Natural killer cell treated with Interleukin-12 subunit alpha and Interleukin-12 subunit beta and Interleukin-15 and Interleukin-18, amount 100 ng/mL, for 72 hours (primary cell): ENCODE results near the gene FMNL2. TPM values are rescaled to one million over a fixed set of nuclear protein-coding genes. Genes with fewer than 3 reads are reported as not detected.

Experiments
- ATAC-seq, 2 donors: fragments of 150-1000 bp; cut with Tn5 transposase in 1 of 2; sonication (Bioruptor Pico), chemical (Tn5 transposase) in 1 of 2; 2 replicates each; pipeline ENCODE4 v1.10.0; 2021
- DNase-seq: peaks from one replicate; pipeline ENCODE4 v3.0.0; 2022; ENCODE audit warnings: low spot score
- H3K27ac Mint-ChIP-seq, 2 donors: 1 replicate in 1 of 2; 2 replicates in 1 of 2; pipeline ENCODE4 v1.8.0; 2022; ENCODE audit warnings: mixed read lengths in 2 of 2, mild to moderate bottlenecking in 1 of 2, moderate library complexity in 1 of 2
- H3K27me3 Mint-ChIP-seq, 2 donors: 1 replicate in 1 of 2; 2 replicates in 1 of 2; pipeline ENCODE4 v1.8.0; 2022; ENCODE audit warnings: mixed read lengths in 2 of 2
- H3K36me3 Mint-ChIP-seq: one replicate; pipeline ENCODE4 v1.8.0; 2022; ENCODE audit warnings: mixed read lengths
- H3K4me1 Mint-ChIP-seq, 2 donors: 1 replicate in 1 of 2; 2 replicates in 1 of 2; pipeline ENCODE4 v1.8.0; 2022; ENCODE audit warnings: low read depth in 2 of 2, mixed read lengths in 2 of 2, mild to moderate bottlenecking in 1 of 2
- H3K4me3 Mint-ChIP-seq: one replicate; pipeline ENCODE4 v1.8.0; 2022; ENCODE audit warnings: mixed read lengths
- H3K9me3 Mint-ChIP-seq: 2 replicates; pipeline ENCODE4 v1.8.0; 2022; ENCODE audit warnings: mixed read lengths
- total RNA-seq, 2 donors: library from RNA; stranded (reverse); gene quantifications; one replicate each; pipeline ENCODE4 v1.2.3, GENCODE V29; 2022

FMNL2 gene
- total RNA-seq, 2 donors from 2014 or later = 0.48 to 0.70 TPM

- no peaks in the 10 kb centered on the region for H3K9me3 Mint-ChIP-seq
- no peak overlapping the region for H3K4me3 Mint-ChIP-seq
- H3K4me1 Mint-ChIP-seq = peaks cover 9 to 15% of the 10 kb centered on the region in 2 donors
- H3K27me3 Mint-ChIP-seq = no peaks in the 10 kb centered on the region
- no peaks in the 10 kb centered on the region for H3K36me3 Mint-ChIP-seq
- H3K27ac Mint-ChIP-seq = peak overlapping the region in 1 of 2 donors; percentile 56
- DNase-seq (no peak), ATAC-seq (peak; percentile 80 to 92)
These were observed 259.2 kb downstream of the FMNL2 start for GRCh38 chr2:152594022-152594766.

GRCh38 chr2:152594792-152595191 is 259.8 kb downstream of the FMNL2 start:
- DNase-seq (no peak), ATAC-seq (no peak)
- Mint-ChIP-seq H3K4me3 (no peak overlapping the region), H3K36me3 (no peaks in the 10 kb centered on the region), H3K4me1 (peaks cover 9 to 15% of the 10 kb centered on the region in 2 donors), H3K27me3 (no peaks in the 10 kb centered on the region), H3K9me3 (no peaks in the 10 kb centered on the region), H3K27ac (peak overlapping the region in 1 of 2 donors; percentile 56)

- Mint-ChIP-seq H3K4me1 (peaks cover 5 to 9% of the 10 kb centered on the region in 2 donors), H3K9me3 (no peaks in the 10 kb centered on the region), H3K27me3 (no peaks in the 10 kb centered on the region), H3K36me3 (no peaks in the 10 kb centered on the region), H3K4me3 (no peak overlapping the region), H3K27ac (no peak overlapping the region)
- ATAC-seq (no peak), DNase-seq (no peak)
These were observed 264.2 kb downstream of the FMNL2 start for GRCh38 chr2:152598975-152599759.

GRCh38 chr2:152600051-152600657 is 265.2 kb downstream of the FMNL2 start:
- H3K36me3 Mint-ChIP-seq = no peaks in the 10 kb centered on the region
- DNase-seq = no peak
- no peak overlapping the region for H3K4me3 Mint-ChIP-seq
- no peaks in the 10 kb centered on the region for H3K9me3 Mint-ChIP-seq
- ATAC-seq = no peak
- H3K27me3 Mint-ChIP-seq = no peaks in the 10 kb centered on the region
- no peak overlapping the region for H3K27ac Mint-ChIP-seq
- peaks cover 0 to 4% of the 10 kb centered on the region in 2 donors for H3K4me1 Mint-ChIP-seq

GRCh38 chr2:152600697-152601096 is 265.7 kb downstream of the FMNL2 start:
- H3K4me1 Mint-ChIP-seq = peaks cover 0 to 4% of the 10 kb centered on the region in 2 donors
- no peak overlapping the region for H3K27ac Mint-ChIP-seq
- DNase-seq (no peak), ATAC-seq (no peak)
- H3K27me3 Mint-ChIP-seq = no peaks in the 10 kb centered on the region
- H3K9me3 Mint-ChIP-seq = no peaks in the 10 kb centered on the region
- no peaks in the 10 kb centered on the region for H3K36me3 Mint-ChIP-seq
- H3K4me3 Mint-ChIP-seq = no peak overlapping the region

GRCh38 chr2:152602750-152603149 is 267.8 kb downstream of the FMNL2 start:
- no peak for DNase-seq
- Mint-ChIP-seq H3K27ac (no peak overlapping the region), H3K4me3 (no peak overlapping the region), H3K4me1 (peaks cover 0 to 4% of the 10 kb centered on the region in 2 donors), H3K9me3 (no peaks in the 10 kb centered on the region), H3K27me3 (no peaks in the 10 kb centered on the region), H3K36me3 (no peaks in the 10 kb centered on the region)
- ATAC-seq = no peak

- no peak for DNase-seq
- no peaks in the 10 kb centered on the region for H3K9me3 Mint-ChIP-seq
- H3K27ac Mint-ChIP-seq = no peak overlapping the region
- H3K36me3 Mint-ChIP-seq = no peaks in the 10 kb centered on the region
- no peaks in the 10 kb centered on the region for H3K27me3 Mint-ChIP-seq
- no peak overlapping the region for H3K4me3 Mint-ChIP-seq
- H3K4me1 Mint-ChIP-seq = peaks cover 0 to 4% of the 10 kb centered on the region in 2 donors
- ATAC-seq = no peak
These were observed 268.2 kb downstream of the FMNL2 start for GRCh38 chr2:152603166-152603565.

GRCh38 chr2:152606081-152606480 is 271.1 kb downstream of the FMNL2 start:
- Mint-ChIP-seq H3K27ac (no peak overlapping the region), H3K36me3 (no peaks in the 10 kb centered on the region), H3K9me3 (no peaks in the 10 kb centered on the region), H3K27me3 (no peaks in the 10 kb centered on the region), H3K4me3 (no peak overlapping the region), H3K4me1 (peaks cover 0 to 10% of the 10 kb centered on the region in 2 donors)
- DNase-seq (no peak), ATAC-seq (no peak)

GRCh38 chr2:152606941-152607340 is 272.0 kb downstream of the FMNL2 start:
- Mint-ChIP-seq H3K36me3 (no peaks in the 10 kb centered on the region), H3K27ac (no peak overlapping the region), H3K9me3 (no peaks in the 10 kb centered on the region), H3K27me3 (no peaks in the 10 kb centered on the region), H3K4me3 (no peak overlapping the region), H3K4me1 (peaks cover 6 to 17% of the 10 kb centered on the region in 2 donors)
- ATAC-seq (no peak), DNase-seq (no peak)

GRCh38 chr2:152607793-152608300 is 272.9 kb downstream of the FMNL2 start:
- ATAC-seq (no peak), DNase-seq (no peak)
- no peaks in the 10 kb centered on the region for H3K36me3 Mint-ChIP-seq
- H3K4me1 Mint-ChIP-seq = peaks cover 12 to 22% of the 10 kb centered on the region in 2 donors
- no peak overlapping the region for H3K27ac Mint-ChIP-seq
- no peak overlapping the region for H3K4me3 Mint-ChIP-seq
- H3K9me3 Mint-ChIP-seq = no peaks in the 10 kb centered on the region
- H3K27me3 Mint-ChIP-seq = no peaks in the 10 kb centered on the region

GRCh38 chr2:152609154-152609553 is 274.2 kb downstream of the FMNL2 start:
- Mint-ChIP-seq H3K36me3 (no peaks in the 10 kb centered on the region), H3K27me3 (no peaks in the 10 kb centered on the region), H3K4me3 (no peak overlapping the region), H3K4me1 (peaks cover 26 to 32% of the 10 kb centered on the region in 2 donors), H3K9me3 (no peaks in the 10 kb centered on the region), H3K27ac (no peak overlapping the region)
- ATAC-seq (no peak), DNase-seq (no peak)

GRCh38 chr2:152609699-152610098 is 274.7 kb downstream of the FMNL2 start:
- ATAC-seq (no peak), DNase-seq (no peak)
- Mint-ChIP-seq H3K27ac (no peak overlapping the region), H3K4me3 (no peak overlapping the region), H3K36me3 (no peaks in the 10 kb centered on the region), H3K4me1 (peaks cover 26 to 34% of the 10 kb centered on the region in 2 donors), H3K27me3 (no peaks in the 10 kb centered on the region), H3K9me3 (no peaks in the 10 kb centered on the region)

- Mint-ChIP-seq H3K9me3 (no peaks in the 10 kb centered on the region), H3K36me3 (no peaks in the 10 kb centered on the region), H3K4me1 (peaks cover 26 to 40% of the 10 kb centered on the region in 2 donors), H3K4me3 (peak overlapping the region; percentile 78), H3K27ac (peak overlapping the region; percentile 75 to 96), H3K27me3 (no peaks in the 10 kb centered on the region)
- peak; percentile 94 to 95 for ATAC-seq
- DNase-seq = peak; percentile 71
These were observed 276.7 kb downstream of the FMNL2 start for GRCh38 chr2:152611458-152612231.
